WTC11 (cell line): ENCODE measurements around the gene KAZN. TPM values are rescaled to one million over a fixed set of nuclear protein-coding genes. Genes with fewer than 3 reads are reported as not detected.

ENCODE experiments used
- ATAC-seq: fragments of 200-7000 bp; cut with Tn5 transposase; 2 replicates; pipeline ENCODE4 v1.10.0; 2021; ENCODE audit warnings: mild to moderate bottlenecking, moderate library complexity
- CTCF ChIA-PET: fragments of 300-600 bp; sonication (Branson Sonifier 250); formaldehyde crosslinking; loops from one replicate; lab custom pipeline; 2021; ENCODE audit warnings: antibody characterized with exemption; lab: Charles Lee
- POLR2A ChIA-PET: fragments of 350-600 bp; sonication (Branson Sonifier 250); formaldehyde crosslinking; loops from one replicate; lab custom pipeline; 2021; ENCODE audit warnings: antibody characterized with exemption; lab: Charles Lee
- DNase-seq: peaks from one replicate; pipeline ENCODE4 v3.0.0; 2021; ENCODE audit warnings: low spot score
- H3K27ac Mint-ChIP-seq: 2 replicates; pipeline ENCODE4 v1.8.0; 2021; ENCODE audit warnings: mixed read lengths
- H3K27me3 Mint-ChIP-seq: 2 replicates; pipeline ENCODE4 v1.8.0; 2021; ENCODE audit warnings: low read depth, mild to moderate bottlenecking, moderate library complexity, mixed read lengths
- H3K36me3 Mint-ChIP-seq: 2 replicates; pipeline ENCODE4 v1.8.0; 2021; ENCODE audit warnings: mixed read lengths
- H3K4me1 Mint-ChIP-seq: 2 replicates; pipeline ENCODE4 v1.8.0; 2022; ENCODE audit warnings: mixed read lengths
- H3K4me3 Mint-ChIP-seq: 2 replicates; pipeline ENCODE4 v1.8.0; 2021; ENCODE audit warnings: mild to moderate bottlenecking, moderate library complexity, mixed read lengths
- H3K9me3 Mint-ChIP-seq: 2 replicates; pipeline ENCODE4 v1.8.0; 2021; ENCODE audit warnings: mixed read lengths
- CREB1 ChIP-seq: sonication (generic); formaldehyde crosslinking; IDR thresholded peaks from 2 replicates; pipeline ENCODE4 v1.8.0; 2023; ENCODE audit warnings: mild to moderate bottlenecking, missing genetic modification reagents
- E2F4 ChIP-seq: sonication (generic); formaldehyde crosslinking; IDR thresholded peaks from 2 replicates; pipeline ENCODE4 v1.8.1; 2022; ENCODE audit warnings: low read depth, mild to moderate bottlenecking, moderate library complexity, missing genetic modification reagents, borderline replicate concordance
- FOXK1 ChIP-seq: sonication (generic); formaldehyde crosslinking; IDR thresholded peaks from 2 replicates; pipeline ENCODE4 v1.8.0; 2022; ENCODE audit warnings: mild to moderate bottlenecking, moderate library complexity, missing genetic modification reagents
- FOXP4 ChIP-seq: sonication (generic); formaldehyde crosslinking; IDR thresholded peaks from 2 replicates; pipeline ENCODE4 v1.8.0; 2022; ENCODE audit warnings: mild to moderate bottlenecking, missing genetic modification reagents
- GRHL2 ChIP-seq: fragments of 250-450 bp; sonication (Bioruptor Pico); IDR thresholded peaks from 2 replicates; pipeline ENCODE4 v1.8.0; 2022; ENCODE audit warnings: mild to moderate bottlenecking, moderate library complexity; ENCODE audit not compliant: insufficient replicate concordance, severe bottlenecking
- HMGA2 ChIP-seq: fragments of 250-450 bp; sonication (Bioruptor Pico); IDR thresholded peaks from 2 replicates; pipeline ENCODE4 v1.4.0; 2021; ENCODE audit warnings: mild to moderate bottlenecking, moderate library complexity
- IRF2 ChIP-seq: sonication (generic); formaldehyde crosslinking; IDR thresholded peaks from 2 replicates; pipeline ENCODE4 v1.8.0; 2022; ENCODE audit warnings: low read depth, missing genetic modification reagents, borderline replicate concordance
- MXD4 ChIP-seq: fragments of 250-450 bp; sonication (Bioruptor Pico); IDR thresholded peaks from 2 replicates; pipeline ENCODE4 v1.8.0; 2021; ENCODE audit warnings: mild to moderate bottlenecking, moderate library complexity, borderline replicate concordance
- PRRX2 ChIP-seq: fragments of 250-450 bp; sonication (Bioruptor Pico); IDR thresholded peaks from 2 replicates; pipeline ENCODE4 v1.8.0; 2021; ENCODE audit warnings: mild to moderate bottlenecking
- RORB ChIP-seq: fragments of 250-450 bp; sonication (Bioruptor Pico); IDR thresholded peaks from 2 replicates; pipeline ENCODE4 v1.9.0; 2021; ENCODE audit warnings: mild to moderate bottlenecking
- SOX15 ChIP-seq: fragments of 250-450 bp; sonication (Bioruptor Pico); IDR thresholded peaks from 2 replicates; pipeline ENCODE4 v1.9.0; 2021; ENCODE audit warnings: mild to moderate bottlenecking
- ZMAT4 ChIP-seq: fragments of 250-450 bp; sonication (Bioruptor Pico); IDR thresholded peaks from 2 replicates; pipeline ENCODE4 v1.9.0; 2021; ENCODE audit warnings: mild to moderate bottlenecking
- ZNF263 ChIP-seq: sonication (generic); formaldehyde crosslinking; IDR thresholded peaks from 2 replicates; pipeline ENCODE4 v1.8.1; 2022; ENCODE audit warnings: low read depth, mild to moderate bottlenecking, moderate library complexity, missing genetic modification reagents
- ZNF423 ChIP-seq: fragments of 250-450 bp; sonication (Bioruptor Pico); IDR thresholded peaks from 2 replicates; pipeline ENCODE4 v2.1.2; 2022; ENCODE audit warnings: mild to moderate bottlenecking, moderate library complexity
- ZNF425 ChIP-seq: fragments of 250-450 bp; sonication (Bioruptor Pico); conservative IDR thresholded peaks from 2 replicates; pipeline ENCODE4 v1.9.0; 2021; ENCODE audit warnings: mild to moderate bottlenecking
- total RNA-seq: library from RNA; stranded (reverse); gene quantifications from 3 replicates; pipeline ENCODE4 v1.2.3, GENCODE V29; 2021
- TF ChIP-seq, protein P1 (sequence below): fragments of 250-450 bp; sonication (Bioruptor Pico); IDR thresholded peaks from 2 replicates; pipeline ENCODE4 v1.9.0; 2021; ENCODE audit warnings: mild to moderate bottlenecking, borderline replicate concordance
- TF ChIP-seq, protein P2 (sequence below): sonication (generic); formaldehyde crosslinking; conservative IDR thresholded peaks from 2 replicates; pipeline ENCODE4 v1.8.1; 2023; ENCODE audit warnings: mild to moderate bottlenecking, low read depth, missing genetic modification reagents, moderate library complexity
- TF ChIP-seq, protein P3 (sequence below): sonication (generic); formaldehyde crosslinking; IDR thresholded peaks from 2 replicates; pipeline ENCODE4 v1.8.1; 2022; ENCODE audit warnings: missing genetic modification reagents, borderline replicate concordance
- TF ChIP-seq, protein P4 (sequence below): sonication (generic); formaldehyde crosslinking; IDR thresholded peaks from 2 replicates; pipeline ENCODE4 v1.8.0; 2022; ENCODE audit warnings: mild to moderate bottlenecking, missing genetic modification reagents

The KAZN gene
- total RNA-seq, 1 experiment from 2014 or later: 19.9 TPM

GRCh38 chr1:14549897-14550620 lies 48.4 kb upstream of the KAZN start (continued):
- TF ChIP-seq, protein P1, sequence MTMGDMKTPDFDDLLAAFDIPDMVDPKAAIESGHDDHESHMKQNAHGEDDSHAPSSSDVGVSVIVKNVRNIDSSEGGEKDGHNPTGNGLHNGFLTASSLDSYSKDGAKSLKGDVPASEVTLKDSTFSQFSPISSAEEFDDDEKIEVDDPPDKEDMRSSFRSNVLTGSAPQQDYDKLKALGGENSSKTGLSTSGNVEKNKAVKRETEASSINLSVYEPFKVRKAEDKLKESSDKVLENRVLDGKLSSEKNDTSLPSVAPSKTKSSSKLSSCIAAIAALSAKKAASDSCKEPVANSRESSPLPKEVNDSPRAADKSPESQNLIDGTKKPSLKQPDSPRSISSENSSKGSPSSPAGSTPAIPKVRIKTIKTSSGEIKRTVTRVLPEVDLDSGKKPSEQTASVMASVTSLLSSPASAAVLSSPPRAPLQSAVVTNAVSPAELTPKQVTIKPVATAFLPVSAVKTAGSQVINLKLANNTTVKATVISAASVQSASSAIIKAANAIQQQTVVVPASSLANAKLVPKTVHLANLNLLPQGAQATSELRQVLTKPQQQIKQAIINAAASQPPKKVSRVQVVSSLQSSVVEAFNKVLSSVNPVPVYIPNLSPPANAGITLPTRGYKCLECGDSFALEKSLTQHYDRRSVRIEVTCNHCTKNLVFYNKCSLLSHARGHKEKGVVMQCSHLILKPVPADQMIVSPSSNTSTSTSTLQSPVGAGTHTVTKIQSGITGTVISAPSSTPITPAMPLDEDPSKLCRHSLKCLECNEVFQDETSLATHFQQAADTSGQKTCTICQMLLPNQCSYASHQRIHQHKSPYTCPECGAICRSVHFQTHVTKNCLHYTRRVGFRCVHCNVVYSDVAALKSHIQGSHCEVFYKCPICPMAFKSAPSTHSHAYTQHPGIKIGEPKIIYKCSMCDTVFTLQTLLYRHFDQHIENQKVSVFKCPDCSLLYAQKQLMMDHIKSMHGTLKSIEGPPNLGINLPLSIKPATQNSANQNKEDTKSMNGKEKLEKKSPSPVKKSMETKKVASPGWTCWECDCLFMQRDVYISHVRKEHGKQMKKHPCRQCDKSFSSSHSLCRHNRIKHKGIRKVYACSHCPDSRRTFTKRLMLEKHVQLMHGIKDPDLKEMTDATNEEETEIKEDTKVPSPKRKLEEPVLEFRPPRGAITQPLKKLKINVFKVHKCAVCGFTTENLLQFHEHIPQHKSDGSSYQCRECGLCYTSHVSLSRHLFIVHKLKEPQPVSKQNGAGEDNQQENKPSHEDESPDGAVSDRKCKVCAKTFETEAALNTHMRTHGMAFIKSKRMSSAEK (CRISPR knock-in tag): no peak
- TF ChIP-seq IRF2 (CRISPR knock-in tag) (no peak), ZNF425 (no peak), PRRX2 (CRISPR knock-in tag) (no peak), ZMAT4 (CRISPR knock-in tag) (no peak), SOX15 (CRISPR knock-in tag) (no peak), CREB1 (no peak), MXD4 (CRISPR knock-in tag) (no peak)
- TF ChIP-seq, protein P2, sequence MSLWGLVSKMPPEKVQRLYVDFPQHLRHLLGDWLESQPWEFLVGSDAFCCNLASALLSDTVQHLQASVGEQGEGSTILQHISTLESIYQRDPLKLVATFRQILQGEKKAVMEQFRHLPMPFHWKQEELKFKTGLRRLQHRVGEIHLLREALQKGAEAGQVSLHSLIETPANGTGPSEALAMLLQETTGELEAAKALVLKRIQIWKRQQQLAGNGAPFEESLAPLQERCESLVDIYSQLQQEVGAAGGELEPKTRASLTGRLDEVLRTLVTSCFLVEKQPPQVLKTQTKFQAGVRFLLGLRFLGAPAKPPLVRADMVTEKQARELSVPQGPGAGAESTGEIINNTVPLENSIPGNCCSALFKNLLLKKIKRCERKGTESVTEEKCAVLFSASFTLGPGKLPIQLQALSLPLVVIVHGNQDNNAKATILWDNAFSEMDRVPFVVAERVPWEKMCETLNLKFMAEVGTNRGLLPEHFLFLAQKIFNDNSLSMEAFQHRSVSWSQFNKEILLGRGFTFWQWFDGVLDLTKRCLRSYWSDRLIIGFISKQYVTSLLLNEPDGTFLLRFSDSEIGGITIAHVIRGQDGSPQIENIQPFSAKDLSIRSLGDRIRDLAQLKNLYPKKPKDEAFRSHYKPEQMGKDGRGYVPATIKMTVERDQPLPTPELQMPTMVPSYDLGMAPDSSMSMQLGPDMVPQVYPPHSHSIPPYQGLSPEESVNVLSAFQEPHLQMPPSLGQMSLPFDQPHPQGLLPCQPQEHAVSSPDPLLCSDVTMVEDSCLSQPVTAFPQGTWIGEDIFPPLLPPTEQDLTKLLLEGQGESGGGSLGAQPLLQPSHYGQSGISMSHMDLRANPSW (CRISPR knock-in tag): no peak

- no peak for DNase-seq
- H3K27me3 Mint-ChIP-seq: peaks cover 19% of the 10 kb centered on the region
- H3K4me3 Mint-ChIP-seq: no peak overlapping the region
- H3K9me3 Mint-ChIP-seq: peaks cover 2% of the 10 kb centered on the region; the same call in 1 of the 2 replicates
- ChIA-PET CTCF (interaction anchor here (0.6 kb wide), 1 partner anchor 234 kb away, joined by 5 read pairs; no protein-coding TSS in a partner anchor), POLR2A (no interaction called here)
- no peaks in the 10 kb centered on the region for H3K36me3 Mint-ChIP-seq
- H3K27ac Mint-ChIP-seq: no peak overlapping the region
- ATAC-seq: no peak
- peaks cover 23% of the 10 kb centered on the region for H3K4me1 Mint-ChIP-seq
- no peak for TF ChIP-seq E2F4 (CRISPR knock-in tag)
- TF ChIP-seq, protein P3, sequence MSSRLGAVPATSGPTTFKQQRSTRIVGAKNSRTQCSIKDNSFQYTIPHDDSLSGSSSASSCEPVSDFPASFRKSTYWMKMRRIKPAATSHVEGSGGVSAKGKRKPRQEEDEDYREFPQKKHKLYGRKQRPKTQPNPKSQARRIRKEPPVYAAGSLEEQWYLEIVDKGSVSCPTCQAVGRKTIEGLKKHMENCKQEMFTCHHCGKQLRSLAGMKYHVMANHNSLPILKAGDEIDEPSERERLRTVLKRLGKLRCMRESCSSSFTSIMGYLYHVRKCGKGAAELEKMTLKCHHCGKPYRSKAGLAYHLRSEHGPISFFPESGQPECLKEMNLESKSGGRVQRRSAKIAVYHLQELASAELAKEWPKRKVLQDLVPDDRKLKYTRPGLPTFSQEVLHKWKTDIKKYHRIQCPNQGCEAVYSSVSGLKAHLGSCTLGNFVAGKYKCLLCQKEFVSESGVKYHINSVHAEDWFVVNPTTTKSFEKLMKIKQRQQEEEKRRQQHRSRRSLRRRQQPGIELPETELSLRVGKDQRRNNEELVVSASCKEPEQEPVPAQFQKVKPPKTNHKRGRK: no peak
- TF ChIP-seq ZNF263 (CRISPR knock-in tag): no peak
- no peak for TF ChIP-seq GRHL2 (CRISPR knock-in tag)
- TF ChIP-seq ZNF423 (CRISPR knock-in tag): no peak
- no peak for TF ChIP-seq RORB (CRISPR knock-in tag)
- TF ChIP-seq, protein P4, sequence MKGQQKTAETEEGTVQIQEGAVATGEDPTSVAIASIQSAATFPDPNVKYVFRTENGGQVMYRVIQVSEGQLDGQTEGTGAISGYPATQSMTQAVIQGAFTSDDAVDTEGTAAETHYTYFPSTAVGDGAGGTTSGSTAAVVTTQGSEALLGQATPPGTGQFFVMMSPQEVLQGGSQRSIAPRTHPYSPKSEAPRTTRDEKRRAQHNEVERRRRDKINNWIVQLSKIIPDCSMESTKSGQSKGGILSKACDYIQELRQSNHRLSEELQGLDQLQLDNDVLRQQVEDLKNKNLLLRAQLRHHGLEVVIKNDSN (CRISPR knock-in tag): no peak
- no peak for TF ChIP-seq FOXK1
- no peak for TF ChIP-seq FOXP4 (CRISPR knock-in tag)
- TF ChIP-seq HMGA2: no peak
These were observed 47.1 kb upstream of the KAZN start for GRCh38 chr1:14551386-14551785.
